AG09319 (cell line): ENCODE measurements around the gene XKRX.

Source experiments
- DNase-seq: peaks from one replicate; pipeline ENCODE4 v3.0.0-alpha.2; 2010; ENCODE audit warnings: low read depth; ENCODE audit errors: extremely low read depth
- CTCF ChIP-seq: IDR thresholded peaks from 2 replicates; pipeline ENCODE4 v1.5.1; 2011; ENCODE audit warnings: low read depth, mild to moderate bottlenecking, inconsistent platforms, low read length, moderate library complexity

The XKRX gene

GRCh38 chrX:100962811-100963210 lies 34.1 kb upstream of the XKRX start:
- DNase-seq, result no peak
- TF ChIP-seq CTCF, result no peak

DNA sequence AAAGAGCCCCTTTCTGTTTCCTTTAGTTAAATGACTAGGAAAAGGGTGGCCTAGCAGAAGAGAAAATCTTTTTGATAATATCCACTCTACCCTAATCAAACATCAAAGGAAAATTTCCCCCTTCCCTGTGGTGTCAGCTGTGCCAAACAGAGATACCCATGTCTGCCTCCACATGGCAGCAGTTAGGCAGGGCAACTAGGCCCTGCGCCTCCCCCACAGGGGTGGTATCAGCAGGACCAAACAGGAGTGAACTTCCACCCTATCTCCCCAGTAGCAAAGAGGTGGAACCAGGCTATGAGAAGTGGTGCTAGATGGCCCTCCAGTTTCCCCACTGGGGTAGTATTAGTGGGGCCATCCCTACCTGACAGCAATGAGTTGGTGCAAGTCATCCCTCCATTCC lies 19.8 kb upstream of the XKRX start:
- no peak for TF ChIP-seq CTCF

DNA sequence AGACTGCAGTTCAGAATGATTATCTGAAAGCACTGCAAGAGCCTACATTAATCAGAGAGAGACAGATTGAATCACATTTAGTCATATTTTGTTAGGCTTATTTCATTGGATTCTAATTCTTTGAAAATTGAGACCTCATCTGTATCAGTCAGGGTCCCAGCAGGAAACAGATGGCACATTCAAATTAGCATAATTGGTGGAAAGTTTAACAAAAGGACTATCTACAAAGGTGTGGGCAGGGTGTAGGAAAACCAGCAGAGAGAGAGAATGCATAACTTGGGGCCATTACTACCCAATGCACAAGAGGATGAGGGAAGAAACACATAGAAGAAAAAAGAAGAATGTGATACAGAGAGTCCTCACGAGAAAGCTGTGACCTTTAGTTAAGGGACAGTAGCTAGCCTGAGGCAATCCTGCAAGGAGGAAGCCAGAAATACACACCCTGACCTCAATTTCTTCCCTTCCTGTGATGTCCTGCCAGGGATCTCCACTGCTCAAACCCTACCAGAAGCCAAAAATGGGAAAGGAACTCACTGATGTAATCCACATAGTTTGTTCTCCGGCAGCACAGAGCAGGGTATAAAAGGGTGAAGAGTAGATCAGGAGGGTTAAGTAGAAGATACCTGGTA lies 17.7 kb upstream of the XKRX start:
- no peak for DNase-seq
- no peak for TF ChIP-seq CTCF

More for the DNA sequence above, 19.8 kb upstream of the XKRX start:
- no peak for DNase-seq

DNA sequence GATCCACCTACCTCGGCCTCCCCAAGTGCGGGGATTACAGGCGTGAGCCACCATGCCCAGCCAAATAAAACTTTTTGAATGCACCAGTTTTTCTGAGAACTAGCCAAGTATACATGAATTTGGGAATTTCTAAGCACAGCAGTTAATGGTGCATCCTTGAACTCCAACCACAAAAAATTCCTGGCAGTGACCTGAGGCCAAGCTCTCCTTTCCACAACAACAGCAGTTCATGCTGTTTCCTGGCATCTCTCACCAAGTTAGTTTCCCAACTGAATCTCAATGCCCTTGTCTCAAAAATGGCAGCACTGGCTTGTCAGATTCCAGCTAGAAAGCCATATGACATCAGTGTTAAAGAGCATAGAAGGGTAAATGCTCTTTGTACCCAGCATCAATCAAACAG lies 15.9 kb upstream of the XKRX start:
- TF ChIP-seq CTCF, result no peak

GRCh38 chrX:100939333-100939732 lies 10.6 kb upstream of the XKRX start:
- TF ChIP-seq CTCF, result no peak
- no peak for DNase-seq

More for the DNA sequence above, 15.9 kb upstream of the XKRX start:
- DNase-seq, result no peak

DNA sequence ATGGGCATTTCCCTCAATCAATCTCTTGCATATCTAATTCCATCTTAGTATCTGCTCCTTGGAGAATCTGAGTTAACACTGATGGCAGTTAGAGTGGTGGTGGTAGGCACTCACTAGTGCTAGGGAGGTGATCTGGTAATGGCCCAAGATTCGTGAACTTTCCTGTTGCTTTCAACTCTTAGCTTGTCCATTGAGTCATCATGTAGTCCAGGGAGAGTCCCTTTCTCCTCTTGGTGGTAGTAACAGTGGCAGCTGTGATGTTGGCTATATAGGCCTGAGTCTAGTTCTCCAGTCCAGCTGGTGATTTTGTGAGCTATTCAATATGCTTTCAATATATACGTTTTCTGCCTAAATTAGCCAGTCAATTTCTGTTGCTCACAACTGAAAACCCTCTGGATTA lies 7.0 kb upstream of the XKRX start:
- no peak for DNase-seq
- TF ChIP-seq CTCF, result no peak

- DNase-seq, result no peak
- TF ChIP-seq CTCF, result no peak
Observed at GRCh38 chrX:100931925-100932285, 3.2 kb upstream of the XKRX start.
